ENCODE results near the gene TPRG1L.

The TPRG1L gene

GRCh38 chr1:3661631-3662030 lies 36.8 kb downstream of the TPRG1L start:
- no peak for DNase-seq (ENCODE audit: low read depth, low spot score)
- in situ Hi-C loops (cut with HindIII; ENCODE audit: low sequenced_read_pairs), result no loop called here
- H3K4me3 ChIP-seq (ENCODE audit: low read depth, low read length), result no peak overlapping the region
- no peak for TF ChIP-seq CTCF (IDR thresholded peaks at IDR 0.05; ENCODE audit: low read depth, low read length)

GRCh38 chr1:3662080-3662671 lies 37.4 kb downstream of the TPRG1L start:
- no peak overlapping the region for H3K4me3 ChIP-seq (ENCODE audit: low read depth, low read length)
- DNase-seq (ENCODE audit: low read depth, low spot score), result no peak
- TF ChIP-seq CTCF (IDR thresholded peaks at IDR 0.05; ENCODE audit: low read depth, low read length), result no peak
- in situ Hi-C loops (cut with HindIII; ENCODE audit: low sequenced_read_pairs), result no loop called here

GRCh38 chr1:3663999-3664699 lies 39.3 kb downstream of the TPRG1L start:
- no peak overlapping the region for H3K4me3 ChIP-seq (ENCODE audit: low read depth, low read length)
- in situ Hi-C loops (cut with HindIII; ENCODE audit: low sequenced_read_pairs), result no loop called here
- TF ChIP-seq CTCF (IDR thresholded peaks at IDR 0.05; ENCODE audit: low read depth, low read length), result no peak
- DNase-seq (ENCODE audit: low read depth, low spot score), result no peak

DNA sequence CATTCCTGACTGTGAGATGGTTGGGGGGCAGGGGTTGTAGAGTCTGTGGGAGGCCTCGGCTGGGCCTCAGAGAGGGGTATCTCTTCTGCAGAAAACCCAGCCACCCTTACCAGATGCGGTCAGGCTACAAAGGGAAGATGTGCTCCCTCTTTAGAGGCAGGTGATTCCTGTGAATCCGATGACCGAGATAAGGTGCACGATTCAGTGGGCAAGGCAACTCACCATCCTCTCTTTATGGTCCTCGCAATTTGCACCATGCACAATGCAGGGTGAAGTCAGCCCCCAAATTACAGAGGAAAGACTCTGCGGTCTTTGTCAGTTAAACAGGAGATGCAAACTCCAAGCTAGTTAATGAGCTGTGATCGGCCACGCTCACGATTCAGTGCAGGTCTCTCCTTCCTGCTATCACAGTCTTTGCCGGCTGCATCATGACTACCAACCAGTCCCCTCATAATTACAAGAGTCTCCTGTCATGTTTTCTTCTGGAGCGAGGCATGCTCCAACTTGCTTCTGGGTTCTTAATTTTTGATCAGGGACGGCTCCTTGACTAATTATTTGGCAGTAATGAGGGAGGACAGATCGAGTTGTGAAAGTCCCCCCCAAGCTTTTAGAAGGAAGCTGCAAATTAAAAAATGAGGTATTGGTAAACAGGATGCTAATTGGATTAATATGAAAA lies 40.0 kb downstream of the TPRG1L start:
- no peak for TF ChIP-seq CTCF (IDR thresholded peaks at IDR 0.05; ENCODE audit: low read depth, low read length)
- in situ Hi-C loops (cut with HindIII; ENCODE audit: low sequenced_read_pairs), result no loop called here
- DNase-seq (ENCODE audit: low read depth, low spot score), result no peak
- H3K4me3 ChIP-seq (ENCODE audit: low read depth, low read length), result no peak overlapping the region

DNA sequence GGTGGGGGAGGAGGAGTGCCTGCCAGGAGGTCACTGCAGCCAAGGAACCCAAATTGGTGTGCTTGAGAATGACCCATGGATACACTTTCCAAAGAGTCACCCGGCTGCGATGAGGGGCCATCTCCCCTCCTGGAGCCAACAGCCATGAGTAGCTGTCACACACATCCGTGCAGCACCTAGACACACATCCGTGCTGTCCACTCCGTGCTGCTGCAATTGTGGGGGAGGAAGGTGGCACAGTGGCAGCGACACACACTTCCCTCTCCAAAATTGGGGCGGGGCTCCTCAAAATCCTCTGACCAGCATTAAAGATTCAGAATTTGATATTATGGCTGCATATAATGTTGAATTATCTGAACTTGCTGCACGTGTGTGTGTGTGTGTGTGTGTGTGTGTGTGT lies 43.3 kb downstream of the TPRG1L start:
- no peak for DNase-seq (ENCODE audit: low read depth, low spot score)
- in situ Hi-C loops (cut with HindIII; ENCODE audit: low sequenced_read_pairs), result no loop called here
- no peak overlapping the region for H3K4me3 ChIP-seq (ENCODE audit: low read depth, low read length)
- TF ChIP-seq CTCF (IDR thresholded peaks at IDR 0.05; ENCODE audit: low read depth, low read length), result no peak

GRCh38 chr1:3668585-3669300 lies 43.9 kb downstream of the TPRG1L start:
- DNase-seq (ENCODE audit: low read depth, low spot score), result no peak
- in situ Hi-C loops (cut with HindIII; ENCODE audit: low sequenced_read_pairs), result no loop called here
- no peak overlapping the region for H3K4me3 ChIP-seq (ENCODE audit: low read depth, low read length)
- TF ChIP-seq CTCF (IDR thresholded peaks at IDR 0.05; ENCODE audit: low read depth, low read length), result no peak

All from astrocyte of the spinal cord (primary cell).